Stimulated activated CD4-positive, alpha-beta T cell treated with anti-CD3 and anti-CD28 coated beads, Interleukin-15, amount 100 ng/mL, for 1 hour (primary cell): ENCODE results near the gene PRUNE2.
"Not testable (repeated sequence)": the region's sequence is repeated elsewhere in the genome, so short reads cannot be mapped to it uniquely, and the experiment has no call there.

ENCODE experiments used
- DNase-seq, 2 donors: peaks; one replicate each; pipeline ENCODE4 v3.0.0-alpha.2; 2020; ENCODE audit warnings: low read depth in 1 of 2, low spot score in 1 of 2

Gene PRUNE2

DNA sequence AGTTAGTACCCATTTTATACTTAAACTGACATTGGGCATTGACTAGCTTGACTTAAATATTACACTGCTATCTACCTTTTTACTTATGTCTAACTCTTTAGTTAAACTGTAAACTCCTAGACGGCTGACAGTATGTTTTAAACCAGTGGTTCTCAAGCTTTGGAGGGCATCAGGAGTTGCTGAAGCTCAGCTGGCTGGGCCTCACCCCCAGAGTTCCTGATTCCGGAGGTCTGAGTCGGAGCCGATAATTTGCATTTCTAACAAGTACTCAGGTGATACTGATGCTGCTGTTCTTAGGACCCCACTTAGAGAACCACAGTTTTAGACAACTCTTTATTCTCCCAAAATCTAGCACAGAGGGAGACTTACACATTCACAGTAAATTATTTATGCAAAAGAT is 205.0 kb downstream of the PRUNE2 start:
- no peak for DNase-seq

DNA sequence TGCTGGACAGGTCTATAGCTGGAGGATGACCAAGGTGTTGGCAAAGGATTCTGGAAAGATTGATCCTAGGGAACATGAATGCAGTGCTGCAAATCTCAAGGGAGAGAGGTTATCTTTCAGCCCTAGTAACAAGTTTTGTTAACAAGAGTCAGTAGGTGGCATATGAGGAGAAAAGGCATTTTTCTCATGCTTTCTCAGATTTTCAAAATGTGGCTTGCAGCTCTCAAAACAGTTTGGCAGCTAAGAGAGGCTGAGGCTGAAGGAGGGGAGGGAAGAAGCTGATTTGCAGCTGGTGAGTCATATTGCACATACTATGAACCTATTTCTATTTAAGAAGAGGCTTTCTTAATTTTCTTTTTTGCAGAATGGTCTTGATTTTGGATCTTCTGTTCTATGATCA is 205.9 kb downstream of the PRUNE2 start:
- DNase-seq = no peak

DNA sequence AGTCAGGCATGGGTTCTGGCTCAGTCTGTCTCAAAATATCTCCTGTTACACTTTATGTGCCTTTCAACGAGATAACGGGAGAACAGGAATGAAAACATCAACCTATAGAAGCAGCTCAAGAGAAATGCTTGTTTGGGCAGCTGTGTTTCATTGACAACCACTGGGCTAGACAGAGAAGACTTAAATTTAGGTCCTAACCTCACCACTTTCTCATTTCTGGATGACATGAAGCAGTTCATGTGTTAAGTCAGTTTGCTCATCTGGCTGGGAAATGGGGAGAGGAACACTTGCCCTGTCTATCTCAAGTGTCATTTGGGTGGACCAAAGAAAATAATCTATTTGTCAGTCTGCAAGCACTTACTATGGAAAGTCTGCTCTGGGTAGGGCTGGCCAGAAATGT is 208.4 kb downstream of the PRUNE2 start:
- no peak for DNase-seq

- no peak for DNase-seq
Observed at GRCh38 chr9:76697081-76697480, 208.8 kb downstream of the PRUNE2 start.

- no peak for DNase-seq
Observed at GRCh38 chr9:76693912-76694311, 212.0 kb downstream of the PRUNE2 start.

GRCh38 chr9:76692458-76693129 is 213.3 kb downstream of the PRUNE2 start:
- no peak for DNase-seq

DNA sequence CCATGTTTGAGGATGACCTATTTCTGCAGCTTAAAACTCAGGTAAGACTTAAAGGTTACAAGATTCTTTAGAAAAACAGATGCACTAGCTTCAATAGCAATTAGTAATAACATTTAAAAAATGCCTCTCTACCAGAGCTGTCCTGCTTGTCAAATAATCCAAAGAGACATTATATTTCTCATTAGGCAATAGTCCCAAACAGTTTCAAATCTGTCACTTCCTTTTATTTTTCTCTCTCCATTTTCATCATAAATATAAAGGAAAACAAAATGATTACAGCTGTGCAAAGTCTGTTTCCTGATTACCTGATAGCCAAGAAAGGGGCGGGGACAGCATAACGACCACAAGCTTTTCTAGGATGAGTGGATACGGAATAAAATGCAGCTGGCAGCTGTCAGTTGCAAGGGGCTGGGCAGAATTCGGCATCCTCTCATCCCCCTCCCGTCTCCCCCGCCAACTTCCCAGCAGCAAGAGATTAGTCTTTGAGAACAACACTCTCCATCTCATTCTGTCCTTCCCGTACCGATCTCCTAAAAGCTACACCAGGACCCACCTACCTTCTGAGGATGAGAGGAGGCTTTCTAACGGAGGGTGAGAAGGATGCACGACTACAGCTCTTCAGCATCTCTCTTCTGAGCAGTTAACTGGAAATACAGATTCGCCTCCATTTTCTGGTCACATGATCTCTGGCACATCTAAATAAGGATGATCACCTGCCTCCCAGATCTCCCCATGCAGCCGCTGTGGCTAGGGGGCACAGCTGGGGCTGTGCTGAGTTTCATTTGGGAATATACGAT is 214.2 kb downstream of the PRUNE2 start:
- no peak for DNase-seq

DNA sequence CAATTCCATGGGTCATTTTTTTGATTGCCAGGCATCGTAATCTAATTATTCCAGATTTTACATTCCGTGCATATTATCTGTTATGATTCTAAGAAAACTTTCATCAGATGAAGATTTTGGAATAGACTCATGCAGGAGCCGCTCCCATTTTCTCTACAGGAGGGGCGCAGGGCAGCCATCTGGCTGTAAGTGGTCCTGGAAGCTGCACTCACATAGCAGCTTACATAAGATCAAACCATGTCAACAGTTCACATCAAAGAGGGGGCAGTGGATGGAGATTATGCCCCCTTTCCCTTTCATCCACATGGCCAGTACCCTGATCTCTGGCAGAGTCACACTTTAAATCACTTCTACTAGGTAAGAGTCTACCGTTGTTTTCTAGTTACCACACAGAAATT is 214.9 kb downstream of the PRUNE2 start:
- DNase-seq = no peak

DNA sequence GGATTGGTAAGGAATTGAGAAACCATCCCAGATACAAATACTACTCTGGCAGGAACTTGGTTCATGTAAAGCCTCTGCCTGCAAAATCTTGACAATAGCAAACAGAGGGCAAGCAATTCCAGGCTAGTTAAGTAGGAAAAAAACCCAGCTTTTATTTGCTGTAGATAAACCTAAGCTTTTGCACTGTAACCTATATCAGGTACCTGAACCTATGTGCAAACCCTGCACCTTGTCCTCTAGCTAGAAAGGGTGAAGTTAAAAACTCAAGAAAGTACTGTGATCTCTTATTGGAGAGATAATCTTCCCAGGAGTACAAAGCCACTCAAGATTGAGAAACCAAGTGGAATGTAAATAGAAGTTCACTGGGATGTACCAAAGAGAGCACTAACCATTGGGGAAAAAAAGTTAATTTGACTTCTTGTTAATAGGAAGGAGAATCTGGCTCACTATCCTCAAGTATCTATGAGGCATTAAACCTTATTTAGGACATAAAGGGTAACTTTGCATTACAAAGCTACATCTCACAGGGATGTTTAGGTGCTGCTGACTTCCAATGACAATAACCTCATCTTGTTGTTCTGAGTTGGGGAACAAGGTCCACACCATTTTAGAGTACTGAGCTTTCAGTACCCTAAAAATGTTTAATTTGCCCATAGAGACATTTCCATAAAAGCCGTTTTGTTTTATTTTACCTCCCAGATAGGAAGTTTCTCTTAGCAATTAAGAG is 215.5 kb downstream of the PRUNE2 start:
- no peak for DNase-seq

GRCh38 chr9:76688471-76689238 is 217.3 kb downstream of the PRUNE2 start:
- DNase-seq = no peak

GRCh38 chr9:76687861-76688391 is 218.0 kb downstream of the PRUNE2 start:
- DNase-seq = no peak

DNA sequence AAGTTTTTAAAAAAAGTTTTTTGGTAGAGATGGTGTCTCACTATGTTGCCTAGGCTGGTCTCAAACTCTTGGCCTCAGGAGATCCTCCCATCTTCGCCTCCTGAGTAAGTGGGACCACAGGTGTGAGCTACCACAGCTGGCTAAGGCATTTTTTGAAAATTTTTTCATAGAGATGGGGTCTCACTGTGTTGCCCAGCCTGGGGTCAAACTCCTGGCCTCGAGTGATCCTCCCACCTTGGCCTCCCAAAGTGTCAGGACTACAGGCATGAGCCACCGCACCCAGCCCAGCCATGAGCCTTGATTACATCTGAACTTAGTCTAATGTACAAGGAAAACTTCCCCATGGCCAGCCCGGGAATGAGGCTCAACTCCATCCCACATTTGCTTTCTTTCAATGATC is 219.2 kb downstream of the PRUNE2 start:
- DNase-seq = no peak

DNA sequence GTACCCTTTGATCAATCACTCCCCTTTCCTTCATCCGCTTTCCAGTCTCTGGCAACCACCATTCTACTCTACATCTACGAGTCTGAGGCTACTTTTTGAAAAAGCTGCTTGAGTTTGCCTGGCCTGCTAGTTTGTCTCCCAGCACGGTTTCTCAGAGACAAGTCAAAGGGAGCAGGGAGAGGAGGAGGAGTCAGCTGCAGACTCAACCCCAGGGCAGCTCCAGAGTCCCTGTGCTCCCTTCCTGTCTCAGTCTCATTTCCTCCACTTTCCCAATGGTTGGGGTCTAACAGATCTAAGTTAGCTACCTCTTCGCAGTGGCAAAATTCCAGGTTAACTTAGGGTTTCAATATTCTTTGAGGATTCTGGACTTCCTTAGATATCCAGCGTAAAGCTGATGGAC is 221.7 kb downstream of the PRUNE2 start:
- no peak for DNase-seq

- no peak for DNase-seq
Observed at GRCh38 chr9:76681556-76681955, 224.4 kb downstream of the PRUNE2 start.

DNA sequence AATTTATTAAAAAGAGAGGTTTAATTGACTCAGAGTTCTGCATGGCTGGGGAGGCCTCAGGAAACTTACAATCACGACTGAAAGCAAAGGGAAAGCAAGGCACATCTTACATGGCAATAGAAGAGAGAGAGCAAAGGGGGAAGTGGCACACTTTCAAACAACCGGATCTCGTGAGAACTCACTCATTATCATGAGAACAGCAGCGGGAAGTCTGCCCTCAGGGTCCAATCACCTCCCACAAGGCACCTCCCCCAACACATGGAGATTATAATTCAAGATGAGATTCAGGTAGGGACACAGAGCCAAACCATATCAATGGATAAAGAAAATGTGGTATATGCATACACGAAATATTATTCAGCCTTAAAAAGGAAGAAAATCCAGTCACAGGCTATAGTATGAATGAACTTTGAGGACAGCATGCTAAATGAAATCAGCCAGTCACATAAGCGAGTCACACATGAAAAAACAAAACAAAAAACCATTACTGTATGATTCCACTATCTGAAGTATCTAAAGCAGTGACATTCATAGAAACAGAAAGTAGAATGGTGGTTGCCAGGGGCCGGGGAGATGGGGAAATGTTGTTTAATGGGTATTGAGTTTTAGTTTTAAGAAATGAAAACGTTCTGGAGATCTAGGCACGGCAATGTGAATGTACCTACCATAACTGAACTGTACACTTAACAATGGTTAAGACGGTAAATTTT is 225.0 kb downstream of the PRUNE2 start:
- no peak for DNase-seq

- DNase-seq = no peak
Observed at GRCh38 chr9:76677481-76678055, 228.3 kb downstream of the PRUNE2 start.

GRCh38 chr9:76676857-76677256 is 229.1 kb downstream of the PRUNE2 start:
- no peak for DNase-seq

DNA sequence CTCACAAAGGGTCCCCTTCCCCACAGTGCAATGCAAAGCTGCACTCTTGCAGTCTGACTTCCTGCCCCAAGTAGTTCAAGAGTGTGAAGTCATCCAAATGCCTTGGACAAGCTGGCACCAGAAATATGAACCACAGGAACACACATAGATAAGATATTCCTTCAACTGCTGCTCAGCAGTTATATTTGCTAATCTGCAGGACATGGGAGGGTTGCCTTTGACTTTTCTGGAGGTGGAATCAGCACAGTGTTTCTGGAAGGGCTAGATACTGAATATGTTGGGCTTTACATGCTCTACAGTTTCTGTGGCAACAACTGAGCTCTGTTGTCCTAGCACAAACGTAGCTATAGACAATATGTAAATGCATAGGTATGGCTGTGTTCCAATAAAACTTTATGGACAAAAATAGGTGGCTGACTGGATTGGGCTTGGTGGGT is 238.4 kb downstream of the PRUNE2 start:
- no peak for DNase-seq

DNA sequence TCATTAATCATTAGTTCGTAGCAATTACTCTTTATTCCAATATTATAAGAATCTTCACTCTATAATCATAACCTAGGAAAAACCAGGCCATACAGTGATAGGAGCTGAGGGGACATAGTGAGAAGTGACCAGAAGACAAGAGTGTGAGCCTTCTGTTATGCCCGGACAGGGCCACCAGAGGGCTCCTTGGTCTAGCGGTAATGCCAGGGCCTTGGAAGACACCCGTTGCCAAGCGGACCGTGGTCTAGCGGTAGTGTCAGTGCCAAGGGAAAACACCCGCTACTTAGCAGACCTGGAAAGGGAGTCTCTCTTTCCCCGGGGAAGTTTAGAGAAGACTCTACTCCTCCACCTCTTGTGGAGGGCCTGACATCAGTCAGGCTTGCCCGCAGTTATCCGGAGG is 239.9 kb downstream of the PRUNE2 start:
- DNase-seq = not testable (repeated sequence)

GRCh38 chr9:76665458-76665857 is 240.5 kb downstream of the PRUNE2 start:
- no peak for DNase-seq
